ENCODE results near the gene ZNF219.

- TF ChIP-seq CTCF (IDR thresholded peaks at IDR 0.05) (peak; percentile 19), EZH2 (IDR thresholded peaks at IDR 0.05; ENCODE audit: borderline replicate concordance, insufficient read depth, low read depth, low read length, poor library complexity, severe bottlenecking) (no peak)
Measured at GRCh38 chr14:21090194-21090939, 8.1 kb downstream of the ZNF219 start.
